Measurements from ENCODE around the gene TRMT112. TPM values are rescaled to one million over a fixed set of nuclear protein-coding genes. Genes with fewer than 3 reads are reported as not detected.

The TRMT112 gene
- total and polyA plus RNA-seq, 2 experiments from 2014 or later, result 298 to 927 TPM

DNA sequence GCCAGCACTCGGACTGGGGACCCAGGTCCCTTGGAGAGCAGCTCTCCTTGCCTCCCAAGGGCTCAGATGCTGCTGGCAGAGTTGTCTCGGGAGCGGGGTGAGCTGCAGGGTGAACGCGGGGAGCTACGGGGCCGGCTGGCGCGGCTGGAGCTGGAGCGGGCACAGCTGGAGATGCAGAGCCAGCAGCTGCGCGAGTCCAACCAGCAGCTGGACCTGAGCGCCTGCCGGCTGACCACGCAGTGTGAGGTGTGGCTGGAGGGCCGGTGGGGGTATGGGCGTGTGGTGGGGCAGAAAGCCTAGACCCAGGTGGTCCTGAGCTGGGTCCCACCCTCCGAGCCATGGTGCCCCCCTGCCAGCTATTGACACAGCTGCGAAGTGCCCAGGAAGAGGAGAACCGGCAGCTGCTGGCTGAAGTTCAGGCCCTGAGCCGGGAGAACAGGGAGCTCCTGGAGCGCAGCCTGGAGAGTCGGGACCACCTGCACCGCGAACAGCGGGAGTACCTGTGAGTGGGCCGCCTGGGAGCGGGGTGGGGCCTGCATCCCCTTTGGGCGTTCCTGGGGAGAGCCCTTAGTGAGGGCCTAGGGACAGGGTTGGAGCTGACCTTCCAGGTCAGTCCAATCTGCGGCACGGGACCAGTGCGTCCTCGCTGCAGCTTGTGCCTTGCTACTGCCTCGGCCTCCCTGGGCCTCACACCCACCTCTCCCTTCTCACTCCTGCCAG lies 35.8 kb upstream of the TRMT112 start:
- Mint-ChIP-seq H3K9me3 (no peaks in the 10 kb centered on the region), H3K4me3 (no peak overlapping the region), H3K27me3 (ENCODE audit: insufficient read depth, low read depth, poor library complexity) (peaks cover 14% of the 10 kb centered on the region), H3K27ac (no peak overlapping the region), H3K36me3 (ENCODE audit: low read depth) (no peaks in the 10 kb centered on the region), H3K4me1 (peaks cover 16% of the 10 kb centered on the region)
- Histone ChIP-seq H3K9me2 (ENCODE audit: insufficient read depth) (no peaks in the 10 kb centered on the region), H3K27ac (ENCODE audit: low read depth) (no peak overlapping the region), H3K79me2 (replicated peaks; ENCODE audit: insufficient read depth) (no peaks in the 10 kb centered on the region), H3F3A (replicated peaks; ENCODE audit: low read depth) (0 out of 2 replicates have a peak, but pooled peaks cover 6% of the 10 kb centered on the region), H2AFZ (no peak overlapping the region), H4K20me1 (replicated peaks; ENCODE audit: insufficient read depth) (no peaks in the 10 kb centered on the region), H3K36me3 (ENCODE audit: insufficient read depth) (no peaks in the 10 kb centered on the region), H3K4me2 (no peak overlapping the region), H3K4me1 (ENCODE audit: insufficient read depth) (peaks cover 7% of the 10 kb centered on the region; the same call in 1 of the 2 replicates), H3K4me3 (no peak overlapping the region), H3K27me3 (ENCODE audit: insufficient read depth) (0 out of 2 replicates have a peak, but pooled peaks cover 3% of the 10 kb centered on the region)
- TF ChIP-seq, protein P1, sequence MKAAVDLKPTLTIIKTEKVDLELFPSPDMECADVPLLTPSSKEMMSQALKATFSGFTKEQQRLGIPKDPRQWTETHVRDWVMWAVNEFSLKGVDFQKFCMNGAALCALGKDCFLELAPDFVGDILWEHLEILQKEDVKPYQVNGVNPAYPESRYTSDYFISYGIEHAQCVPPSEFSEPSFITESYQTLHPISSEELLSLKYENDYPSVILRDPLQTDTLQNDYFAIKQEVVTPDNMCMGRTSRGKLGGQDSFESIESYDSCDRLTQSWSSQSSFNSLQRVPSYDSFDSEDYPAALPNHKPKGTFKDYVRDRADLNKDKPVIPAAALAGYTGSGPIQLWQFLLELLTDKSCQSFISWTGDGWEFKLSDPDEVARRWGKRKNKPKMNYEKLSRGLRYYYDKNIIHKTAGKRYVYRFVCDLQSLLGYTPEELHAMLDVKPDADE (IDR thresholded peaks at IDR 0.05), result no peak
- TF ChIP-seq POLR2AphosphoS5 (IDR thresholded peaks at IDR 0.05; ENCODE audit: low read depth), result no peak
- no peak for TF ChIP-seq CREB1 (CRISPR knock-in tag; IDR thresholded peaks at IDR 0.05; ENCODE audit: low read depth)
- TF ChIP-seq, protein P2, sequence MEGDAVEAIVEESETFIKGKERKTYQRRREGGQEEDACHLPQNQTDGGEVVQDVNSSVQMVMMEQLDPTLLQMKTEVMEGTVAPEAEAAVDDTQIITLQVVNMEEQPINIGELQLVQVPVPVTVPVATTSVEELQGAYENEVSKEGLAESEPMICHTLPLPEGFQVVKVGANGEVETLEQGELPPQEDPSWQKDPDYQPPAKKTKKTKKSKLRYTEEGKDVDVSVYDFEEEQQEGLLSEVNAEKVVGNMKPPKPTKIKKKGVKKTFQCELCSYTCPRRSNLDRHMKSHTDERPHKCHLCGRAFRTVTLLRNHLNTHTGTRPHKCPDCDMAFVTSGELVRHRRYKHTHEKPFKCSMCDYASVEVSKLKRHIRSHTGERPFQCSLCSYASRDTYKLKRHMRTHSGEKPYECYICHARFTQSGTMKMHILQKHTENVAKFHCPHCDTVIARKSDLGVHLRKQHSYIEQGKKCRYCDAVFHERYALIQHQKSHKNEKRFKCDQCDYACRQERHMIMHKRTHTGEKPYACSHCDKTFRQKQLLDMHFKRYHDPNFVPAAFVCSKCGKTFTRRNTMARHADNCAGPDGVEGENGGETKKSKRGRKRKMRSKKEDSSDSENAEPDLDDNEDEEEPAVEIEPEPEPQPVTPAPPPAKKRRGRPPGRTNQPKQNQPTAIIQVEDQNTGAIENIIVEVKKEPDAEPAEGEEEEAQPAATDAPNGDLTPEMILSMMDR (conservative IDR thresholded peaks at IDR 0.05; ENCODE audit: low read depth in 2 of 2), result no peak
- TF ChIP-seq, protein P3, sequence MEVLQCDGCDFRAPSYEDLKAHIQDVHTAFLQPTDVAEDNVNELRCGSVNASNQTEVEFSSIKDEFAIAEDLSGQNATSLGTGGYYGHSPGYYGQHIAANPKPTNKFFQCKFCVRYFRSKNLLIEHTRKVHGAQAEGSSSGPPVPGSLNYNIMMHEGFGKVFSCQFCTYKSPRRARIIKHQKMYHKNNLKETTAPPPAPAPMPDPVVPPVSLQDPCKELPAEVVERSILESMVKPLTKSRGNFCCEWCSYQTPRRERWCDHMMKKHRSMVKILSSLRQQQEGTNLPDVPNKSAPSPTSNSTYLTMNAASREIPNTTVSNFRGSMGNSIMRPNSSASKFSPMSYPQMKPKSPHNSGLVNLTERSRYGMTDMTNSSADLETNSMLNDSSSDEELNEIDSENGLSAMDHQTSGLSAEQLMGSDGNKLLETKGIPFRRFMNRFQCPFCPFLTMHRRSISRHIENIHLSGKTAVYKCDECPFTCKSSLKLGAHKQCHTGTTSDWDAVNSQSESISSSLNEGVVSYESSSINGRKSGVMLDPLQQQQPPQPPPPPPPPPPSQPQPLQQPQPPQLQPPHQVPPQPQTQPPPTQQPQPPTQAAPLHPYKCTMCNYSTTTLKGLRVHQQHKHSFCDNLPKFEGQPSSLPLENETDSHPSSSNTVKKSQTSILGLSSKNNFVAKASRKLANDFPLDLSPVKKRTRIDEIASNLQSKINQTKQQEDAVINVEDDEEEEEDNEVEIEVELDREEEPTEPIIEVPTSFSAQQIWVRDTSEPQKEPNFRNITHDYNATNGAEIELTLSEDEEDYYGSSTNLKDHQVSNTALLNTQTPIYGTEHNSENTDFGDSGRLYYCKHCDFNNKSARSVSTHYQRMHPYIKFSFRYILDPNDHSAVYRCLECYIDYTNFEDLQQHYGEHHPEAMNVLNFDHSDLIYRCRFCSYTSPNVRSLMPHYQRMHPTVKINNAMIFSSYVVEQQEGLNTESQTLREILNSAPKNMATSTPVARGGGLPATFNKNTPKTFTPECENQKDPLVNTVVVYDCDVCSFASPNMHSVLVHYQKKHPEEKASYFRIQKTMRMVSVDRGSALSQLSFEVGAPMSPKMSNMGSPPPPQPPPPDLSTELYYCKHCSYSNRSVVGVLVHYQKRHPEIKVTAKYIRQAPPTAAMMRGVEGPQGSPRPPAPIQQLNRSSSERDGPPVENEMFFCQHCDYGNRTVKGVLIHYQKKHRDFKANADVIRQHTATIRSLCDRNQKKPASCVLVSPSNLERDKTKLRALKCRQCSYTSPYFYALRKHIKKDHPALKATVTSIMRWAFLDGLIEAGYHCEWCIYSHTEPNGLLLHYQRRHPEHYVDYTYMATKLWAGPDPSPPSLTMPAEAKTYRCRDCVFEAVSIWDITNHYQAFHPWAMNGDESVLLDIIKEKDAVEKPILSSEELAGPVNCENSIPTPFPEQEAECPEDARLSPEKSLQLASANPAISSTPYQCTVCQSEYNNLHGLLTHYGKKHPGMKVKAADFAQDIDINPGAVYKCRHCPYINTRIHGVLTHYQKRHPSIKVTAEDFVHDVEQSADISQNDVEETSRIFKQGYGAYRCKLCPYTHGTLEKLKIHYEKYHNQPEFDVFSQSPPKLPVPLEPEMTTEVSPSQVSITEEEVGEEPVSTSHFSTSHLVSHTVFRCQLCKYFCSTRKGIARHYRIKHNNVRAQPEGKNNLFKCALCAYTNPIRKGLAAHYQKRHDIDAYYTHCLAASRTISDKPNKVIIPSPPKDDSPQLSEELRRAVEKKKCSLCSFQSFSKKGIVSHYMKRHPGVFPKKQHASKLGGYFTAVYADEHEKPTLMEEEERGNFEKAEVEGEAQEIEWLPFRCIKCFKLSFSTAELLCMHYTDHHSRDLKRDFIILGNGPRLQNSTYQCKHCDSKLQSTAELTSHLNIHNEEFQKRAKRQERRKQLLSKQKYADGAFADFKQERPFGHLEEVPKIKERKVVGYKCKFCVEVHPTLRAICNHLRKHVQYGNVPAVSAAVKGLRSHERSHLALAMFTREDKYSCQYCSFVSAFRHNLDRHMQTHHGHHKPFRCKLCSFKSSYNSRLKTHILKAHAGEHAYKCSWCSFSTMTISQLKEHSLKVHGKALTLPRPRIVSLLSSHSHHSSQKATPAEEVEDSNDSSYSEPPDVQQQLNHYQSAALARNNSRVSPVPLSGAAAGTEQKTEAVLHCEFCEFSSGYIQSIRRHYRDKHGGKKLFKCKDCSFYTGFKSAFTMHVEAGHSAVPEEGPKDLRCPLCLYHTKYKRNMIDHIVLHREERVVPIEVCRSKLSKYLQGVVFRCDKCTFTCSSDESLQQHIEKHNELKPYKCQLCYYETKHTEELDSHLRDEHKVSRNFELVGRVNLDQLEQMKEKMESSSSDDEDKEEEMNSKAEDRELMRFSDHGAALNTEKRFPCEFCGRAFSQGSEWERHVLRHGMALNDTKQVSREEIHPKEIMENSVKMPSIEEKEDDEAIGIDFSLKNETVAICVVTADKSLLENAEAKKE (CRISPR knock-in tag; IDR thresholded peaks at IDR 0.05), result no peak
- no peak for TF ChIP-seq NANOG (IDR thresholded peaks at IDR 0.05; ENCODE audit: borderline replicate concordance)
- TF ChIP-seq ZNF331 (CRISPR knock-in tag; IDR thresholded peaks at IDR 0.05; ENCODE audit: low read depth), result no peak
- TF ChIP-seq ZNF114 (CRISPR knock-in tag; IDR thresholded peaks at IDR 0.05), result no peak
- TF ChIP-seq, protein P4, sequence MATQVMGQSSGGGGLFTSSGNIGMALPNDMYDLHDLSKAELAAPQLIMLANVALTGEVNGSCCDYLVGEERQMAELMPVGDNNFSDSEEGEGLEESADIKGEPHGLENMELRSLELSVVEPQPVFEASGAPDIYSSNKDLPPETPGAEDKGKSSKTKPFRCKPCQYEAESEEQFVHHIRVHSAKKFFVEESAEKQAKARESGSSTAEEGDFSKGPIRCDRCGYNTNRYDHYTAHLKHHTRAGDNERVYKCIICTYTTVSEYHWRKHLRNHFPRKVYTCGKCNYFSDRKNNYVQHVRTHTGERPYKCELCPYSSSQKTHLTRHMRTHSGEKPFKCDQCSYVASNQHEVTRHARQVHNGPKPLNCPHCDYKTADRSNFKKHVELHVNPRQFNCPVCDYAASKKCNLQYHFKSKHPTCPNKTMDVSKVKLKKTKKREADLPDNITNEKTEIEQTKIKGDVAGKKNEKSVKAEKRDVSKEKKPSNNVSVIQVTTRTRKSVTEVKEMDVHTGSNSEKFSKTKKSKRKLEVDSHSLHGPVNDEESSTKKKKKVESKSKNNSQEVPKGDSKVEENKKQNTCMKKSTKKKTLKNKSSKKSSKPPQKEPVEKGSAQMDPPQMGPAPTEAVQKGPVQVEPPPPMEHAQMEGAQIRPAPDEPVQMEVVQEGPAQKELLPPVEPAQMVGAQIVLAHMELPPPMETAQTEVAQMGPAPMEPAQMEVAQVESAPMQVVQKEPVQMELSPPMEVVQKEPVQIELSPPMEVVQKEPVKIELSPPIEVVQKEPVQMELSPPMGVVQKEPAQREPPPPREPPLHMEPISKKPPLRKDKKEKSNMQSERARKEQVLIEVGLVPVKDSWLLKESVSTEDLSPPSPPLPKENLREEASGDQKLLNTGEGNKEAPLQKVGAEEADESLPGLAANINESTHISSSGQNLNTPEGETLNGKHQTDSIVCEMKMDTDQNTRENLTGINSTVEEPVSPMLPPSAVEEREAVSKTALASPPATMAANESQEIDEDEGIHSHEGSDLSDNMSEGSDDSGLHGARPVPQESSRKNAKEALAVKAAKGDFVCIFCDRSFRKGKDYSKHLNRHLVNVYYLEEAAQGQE (IDR thresholded peaks at IDR 0.05; ENCODE audit: unreplicated experiment), result no peak
- no peak for TF ChIP-seq JUNB (IDR thresholded peaks at IDR 0.05; ENCODE audit: unreplicated experiment)
- no peak for TF ChIP-seq EZH2 (IDR thresholded peaks at IDR 0.05; ENCODE audit: low read depth, unreplicated experiment)
- TF ChIP-seq EZH2phosphoT487 (IDR thresholded peaks at IDR 0.05; ENCODE audit: unreplicated experiment), result no peak
- TF ChIP-seq STAT1 (IDR thresholded peaks at IDR 0.05; ENCODE audit: unreplicated experiment), result no peak
- no peak for DNase-seq (ENCODE audit: low spot score)
- ATAC-seq, result no peak

All from GM23338 (cell line).